SK-N-SH (cell line): ENCODE measurements around the gene PM20D2. TPM values are rescaled to one million over a fixed set of nuclear protein-coding genes. Genes with fewer than 3 reads are reported as not detected.
A peak's percentile ranks its signal among the peaks of the same experiment; 100 is the strongest.

ENCODE experiments used
- CTCF ChIA-PET: fragments of 300-600, 350-600 bp; formaldehyde crosslinking; extraction: SDS; loops from one replicate; lab custom pipeline; 2021; lab: Yijun Ruan, JAX
- POLR2A ChIA-PET: fragments of 350-600 bp; sonication (Branson Sonifier 250); formaldehyde crosslinking; extraction: SDS; loops from one replicate; lab custom pipeline; 2020; ENCODE audit warnings: antibody characterized with exemption, inconsistent platforms; lab: Yijun Ruan, JAX
- DNase-seq: peaks from one replicate; pipeline ENCODE4 v3.0.0; 2012
- H2AFZ ChIP-seq: fragments of 200-600 bp; sonication (generic); 2 replicates; pipeline ENCODE4 v1.8.1; 2016; ENCODE audit warnings: antibody characterized with exemption, mild to moderate bottlenecking, low read depth
- H3F3A ChIP-seq: fragments of 200-600 bp; sonication (generic); replicated peaks from 2 replicates; pipeline ENCODE3; 2016; ENCODE audit warnings: antibody characterized with exemption, mild to moderate bottlenecking; ENCODE audit not compliant: insufficient read depth
- H3K27ac ChIP-seq, 2 experiments: fragments of 200-500 bp in 1 of 2; fragments of 200-600 bp in 1 of 2; sonication (Bioruptor generic) in 1 of 2; sonication (generic), shearing (Covaris generic) in 1 of 2; 2 replicates each; pipeline versions ENCODE4 v1.5.1 to v1.6.1; 2014 to 2016; ENCODE audit warnings: low read depth in 2 of 2, inconsistent platforms in 1 of 2, low read length in 1 of 2, mild to moderate bottlenecking in 1 of 2, mixed read lengths in 1 of 2
- H3K27me3 ChIP-seq: fragments of 200-600 bp; sonication (generic), shearing (Covaris generic); 2 replicates; pipeline ENCODE4 v1.6.1; 2016; ENCODE audit warnings: mixed run types; ENCODE audit not compliant: insufficient read depth
- H3K36me3 ChIP-seq, 2 experiments: fragments of 200-500 bp in 1 of 2; fragments of 200-600 bp in 1 of 2; sonication (Bioruptor generic) in 1 of 2; sonication (generic) in 1 of 2; replicated peaks in 1 of 2; 2 replicates each; pipeline versions ENCODE3 to v1.5.1; 2014 to 2016; ENCODE audit warnings: low read length in 1 of 2, mild to moderate bottlenecking in 1 of 2; ENCODE audit not compliant: insufficient read depth in 2 of 2, control insufficient read depth in 1 of 2
- H3K4me1 ChIP-seq, 2 experiments: fragments of 200-500 bp in 1 of 2; fragments of 200-600 bp in 1 of 2; sonication (Bioruptor generic) in 1 of 2; sonication (generic), shearing (Covaris generic) in 1 of 2; 2 replicates each; pipeline versions ENCODE4 v1.5.1 to v1.6.1; 2014 to 2016; ENCODE audit warnings: low read depth in 1 of 2, low read length in 1 of 2, mixed run types in 1 of 2; ENCODE audit not compliant: insufficient read depth in 2 of 2, control insufficient read depth in 1 of 2
- H3K4me2 ChIP-seq: fragments of 200-600 bp; sonication (generic), shearing (Covaris generic); 2 replicates; pipeline ENCODE4 v1.6.1; 2017; ENCODE audit warnings: mixed run types
- H3K4me3 ChIP-seq, 2 experiments: fragments of 200-500 bp in 1 of 2; fragments of 200-600 bp in 1 of 2; sonication (Bioruptor generic) in 1 of 2; sonication (generic), shearing (Covaris generic) in 1 of 2; 2 replicates each; pipeline versions ENCODE4 v1.5.1 to v1.8.1; 2014 to 2016; ENCODE audit warnings: low read depth in 2 of 2, inconsistent platforms in 1 of 2, low read length in 1 of 2, mild to moderate bottlenecking in 1 of 2, mixed read lengths in 1 of 2, moderate library complexity in 1 of 2
- H3K79me2 ChIP-seq: fragments of 200-600 bp; sonication (generic); 2 replicates; pipeline ENCODE4 v1.8.1; 2017; ENCODE audit warnings: mild to moderate bottlenecking; ENCODE audit not compliant: insufficient read depth
- H3K9ac ChIP-seq: fragments of 200-600 bp; sonication (generic); 2 replicates; pipeline ENCODE4 v1.6.1; 2017; ENCODE audit warnings: mixed run types
- H3K9me2 ChIP-seq: fragments of 200-600 bp; sonication (generic); 2 replicates; pipeline ENCODE4 v1.6.1; 2017; ENCODE audit warnings: mixed run types
- H3K9me3 ChIP-seq: fragments of 200-600 bp; sonication (generic); 2 replicates; pipeline ENCODE4 v1.6.1; 2017; ENCODE audit warnings: mixed run types, mild to moderate bottlenecking, moderate library complexity
- H4K20me1 ChIP-seq: fragments of 200-600 bp; sonication (generic); 2 replicates; pipeline ENCODE4 v1.6.1; 2017; ENCODE audit warnings: mild to moderate bottlenecking, mixed run types; ENCODE audit not compliant: insufficient read depth
- CTCF ChIP-seq: fragments of 200-600 bp; sonication (generic); IDR thresholded peaks from 2 replicates; pipeline ENCODE4 v1.6.1; 2017; ENCODE audit warnings: antibody characterized with exemption, mild to moderate bottlenecking, moderate library complexity
- ELF1 ChIP-seq: IDR thresholded peaks from 2 replicates; pipeline ENCODE4 v1.4.0; 2012
- FOSL2 ChIP-seq: IDR thresholded peaks from 2 replicates; pipeline ENCODE4 v1.4.0; 2012; ENCODE audit warnings: low read depth, mild to moderate bottlenecking, moderate library complexity, borderline replicate concordance
- GATA2 ChIP-seq: sonication (generic); formaldehyde crosslinking; IDR thresholded peaks from 2 replicates; pipeline ENCODE4 v1.5.0; 2020; ENCODE audit warnings: mild to moderate bottlenecking, missing genetic modification reagents
- MAX ChIP-seq: IDR thresholded peaks from 2 replicates; pipeline ENCODE4 v1.4.0; 2012; ENCODE audit warnings: low read depth
- RFX5 ChIP-seq: IDR thresholded peaks from 2 replicates; pipeline ENCODE4 v1.6.1; 2012; ENCODE audit warnings: mild to moderate bottlenecking, improper control_type of control experiment, low read length
- SMC3 ChIP-seq: IDR thresholded peaks from 2 replicates; pipeline ENCODE4 v1.6.1; 2012; ENCODE audit warnings: low read depth, low read length, improper control_type of control experiment
- TAF1 ChIP-seq: IDR thresholded peaks from 2 replicates; pipeline ENCODE4 v1.6.1; 2012; ENCODE audit warnings: low read depth, mild to moderate bottlenecking, low read length, moderate library complexity, borderline replicate concordance
- TCF12 ChIP-seq: IDR thresholded peaks from 2 replicates; pipeline ENCODE4 v1.4.0; 2012
- TEAD4 ChIP-seq: IDR thresholded peaks from 2 replicates; pipeline ENCODE4 v1.4.0; 2012; ENCODE audit warnings: mild to moderate bottlenecking, borderline replicate concordance; ENCODE audit not compliant: insufficient read depth
- USF2 ChIP-seq: fragments of 150-350 bp; IDR thresholded peaks from 2 replicates; pipeline ENCODE4 v1.6.1; 2017; ENCODE audit warnings: antibody characterized with exemption, low read length, low read depth, borderline replicate concordance
- WGBS: methylation state at CpG from one replicate; pipeline ENCODE4 v1.1.6; 2017; ENCODE audit warnings: low lambda C conversion rate; 5-methylcytosine and 5-hydroxymethylcytosine counted together
- polyA plus RNA-seq, 3 experiments: library from polyadenylated mRNA; depleted of rRNA; stranded (reverse); fragments of >200 nt; gene quantifications; 2 replicates each; pipeline ENCODE4 v1.2.3, GENCODE V29; 2012

PM20D2 gene
- polyA plus RNA-seq, 1 of the 3 experiments (the other 2 are of a cell fraction): 6.2 TPM

- TF ChIP-seq GATA2 (peak; percentile 58), ELF1 (no peak)
- TF ChIP-seq, all 33 proteins: peak for 1
- H2AFZ ChIP-seq: no peak overlapping the region
- peaks cover 13% of the 10 kb centered on the region for H3F3A ChIP-seq
- peaks cover 0 to 4% of the 10 kb centered on the region in 2 experiments for H3K36me3 ChIP-seq
- peaks cover 12% of the 10 kb centered on the region for H3K79me2 ChIP-seq
- H3K9ac ChIP-seq: no peak overlapping the region
- no peaks in the 10 kb centered on the region for H3K9me2 ChIP-seq
- 40% methylated on average over 2 of the region's 2 CpGs for WGBS
- peaks cover 0 to 10% of the 10 kb centered on the region in 2 experiments; a peak in 3 of 4 replicates for H3K4me1 ChIP-seq
- H3K27ac ChIP-seq: no peak overlapping the region
- no peak overlapping the region; a peak in 1 of 4 replicates for H3K4me3 ChIP-seq
- CTCF ChIA-PET: interaction anchor here (0.8 to 1.3 kb wide), 5 partner anchors 10 to 98 kb away, joined by 3 to 5 read pairs (median 4); no protein-coding TSS in a partner anchor
- no peaks in the 10 kb centered on the region for H3K27me3 ChIP-seq
- peak; percentile 45 for DNase-seq
- H4K20me1 ChIP-seq: no peaks in the 10 kb centered on the region
- no peaks in the 10 kb centered on the region for H3K9me3 ChIP-seq
- H3K4me2 ChIP-seq: no peak overlapping the region
- POLR2A ChIA-PET: no interaction called here
These were observed 1.4 kb upstream of the PM20D2 start for GRCh38 chr6:89144354-89144906.

GRCh38 chr6:89145091-89145955 lies 532 bp upstream of the PM20D2 start:
- DNase-seq: peak; percentile 46
- H3K27ac ChIP-seq: peak overlapping the region; percentile 69 to 79
- no peaks in the 10 kb centered on the region for H3K9me3 ChIP-seq
- WGBS: 15% methylated on average over 12 of the region's 17 CpGs
- peaks cover 12% of the 10 kb centered on the region for H3K79me2 ChIP-seq
- no peaks in the 10 kb centered on the region for H4K20me1 ChIP-seq
- peak overlapping the region; percentile 87 for H3K9ac ChIP-seq
- no peaks in the 10 kb centered on the region for H3K27me3 ChIP-seq
- ChIA-PET CTCF (interaction anchor here (0.8 to 2.4 kb wide), 9 partner anchors 10 to 227 kb away, joined by 3 to 9 read pairs (median 4); partner anchors contain the start of gene SRSF12), POLR2A (interaction anchor here (1.2 to 2.3 kb wide), 3 partner anchors 28 to 65 kb away, joined by 3 to 8 read pairs (median 4); partner anchors contain the start of gene PNRC1)
- H2AFZ ChIP-seq: peak overlapping the region; percentile 83
- peaks cover 13% of the 10 kb centered on the region for H3F3A ChIP-seq
- no peaks in the 10 kb centered on the region for H3K9me2 ChIP-seq
- TF ChIP-seq TEAD4: no peak
- 0 out of 2 replicates have a peak, but pooled peaks have one; percentile 20 for TF ChIP-seq RFX5
- peak overlapping the region; percentile 69 to 86 for H3K4me3 ChIP-seq
- peaks cover 0 to 5% of the 10 kb centered on the region in 2 experiments; a peak in 3 of 4 replicates for H3K4me1 ChIP-seq
- H3K36me3 ChIP-seq: peaks cover 0 to 10% of the 10 kb centered on the region in 2 experiments
- peak overlapping the region; percentile 99 for H3K4me2 ChIP-seq

- Histone ChIP-seq H3K9me3 (no peaks in the 10 kb centered on the region), H3K9ac (peak overlapping the region; percentile 87), H3K27ac (peak overlapping the region; percentile 69 to 79), H4K20me1 (no peaks in the 10 kb centered on the region), H3K36me3 (peaks cover 5 to 10% of the 10 kb centered on the region in 2 experiments), H3K9me2 (no peaks in the 10 kb centered on the region), H3K27me3 (no peaks in the 10 kb centered on the region), H3K79me2 (peaks cover 16% of the 10 kb centered on the region), H3K4me3 (peak overlapping the region; percentile 69 to 86), H3K4me1 (peaks cover 0 to 5% of the 10 kb centered on the region in 2 experiments; a peak in 3 of 4 replicates), H3F3A (peaks cover 13% of the 10 kb centered on the region), H2AFZ (peak overlapping the region; percentile 83), H3K4me2 (peak overlapping the region; percentile 99)
- DNase-seq: no peak
- CTCF ChIA-PET: interaction anchor here (1.0 to 2.4 kb wide), 4 partner anchors 11 to 164 kb away, joined by 3 to 9 read pairs (median 6); no protein-coding TSS in a partner anchor
- WGBS: 42% methylated on average over 21 of the region's 26 CpGs
- POLR2A ChIA-PET: interaction anchor here (0.5 to 2.3 kb wide), 3 partner anchors 60 to 184 kb away, joined by 3 to 8 read pairs (median 3); partner anchors contain the start of genes PNRC1 and RNGTT
- peak; percentile 31 for TF ChIP-seq TAF1
- peak; percentile 15; the same call in 1 of the 2 replicates for TF ChIP-seq TCF12
- TF ChIP-seq USF2: no peak
- peak; percentile 30; the same call in 1 of the 2 replicates for TF ChIP-seq FOSL2
- no peak for TF ChIP-seq RFX5
- TF ChIP-seq SMC3: no peak
- no peak for TF ChIP-seq CTCF
- TF ChIP-seq MAX: no peak
These were observed 1.2 kb downstream of the PM20D2 start for GRCh38 chr6:89146718-89147700.
